Islet precursor cell (in vitro differentiated cells): Measurements from ENCODE around the gene MTHFD2L.

Experiments used
- DNase-seq: peaks from one replicate; pipeline ENCODE4 v3.0.0-alpha.2; 2018

Gene MTHFD2L

DNA sequence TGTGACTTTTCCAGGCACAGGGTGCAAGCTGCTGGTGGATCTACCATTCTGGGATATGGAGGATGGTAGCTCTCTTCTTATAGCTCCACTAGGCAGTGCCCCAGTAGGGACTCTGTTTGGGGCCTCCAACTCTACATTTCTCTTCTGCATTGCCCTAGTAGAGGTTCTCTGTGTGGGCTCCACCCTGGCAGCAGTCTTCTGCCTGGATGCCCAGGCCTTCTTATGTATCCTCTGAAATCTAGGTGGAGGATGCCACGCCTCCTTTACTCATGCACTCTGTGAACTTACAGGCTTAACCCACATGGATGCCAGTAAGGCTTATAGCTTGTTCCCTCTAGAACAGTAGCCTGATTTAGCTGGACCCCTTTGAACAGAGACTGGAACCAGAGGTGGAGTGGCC is 186.1 kb downstream of the MTHFD2L start:
- DNase-seq: no peak
